Neutrophil (primary cell): ENCODE data around the gene FAM221B.

ENCODE experiments used
- H3K27ac ChIP-seq: fragments of 200-600 bp; sonication (generic); 2 replicates; pipeline ENCODE4 v1.5.1; 2016; ENCODE audit warnings: mild to moderate bottlenecking, moderate library complexity
- H3K27me3 ChIP-seq: fragments of 200-600 bp; sonication (generic); 2 replicates; pipeline ENCODE4 v1.6.0; 2016; ENCODE audit warnings: mild to moderate bottlenecking
- H3K36me3 ChIP-seq: fragments of 200-600 bp; sonication (generic); 2 replicates; pipeline ENCODE4 v1.5.1; 2017
- H3K4me1 ChIP-seq, 2 experiments: fragments of 200-600 bp in 1 of 2; sonication (generic) in 1 of 2; 1 replicate in 1 of 2; 2 replicates in 1 of 2; pipeline versions ENCODE4 v1.5.1 to v1.6.1; 2013 to 2016; ENCODE audit warnings: low read depth in 1 of 2, low read length in 1 of 2, mild to moderate bottlenecking in 1 of 2, moderate library complexity in 1 of 2; ENCODE audit not compliant: control insufficient read depth in 1 of 2, insufficient read depth in 1 of 2
- H3K4me3 ChIP-seq, 2 experiments: fragments of 200-600 bp in 1 of 2; sonication (generic) in 1 of 2; 1 replicate in 1 of 2; 2 replicates in 1 of 2; pipeline ENCODE4 v1.5.1; 2013 to 2016; ENCODE audit warnings: low read depth in 1 of 2, low read length in 1 of 2, mild to moderate bottlenecking in 1 of 2, moderate library complexity in 1 of 2
- H3K9me3 ChIP-seq: fragments of 200-600 bp; sonication (generic); 2 replicates; pipeline ENCODE4 v1.5.1; 2016
- TF ChIP-seq, protein P1 (sequence below): fragments of 200-600 bp; sonication (generic); IDR thresholded peaks from 2 replicates; pipeline ENCODE4 v1.5.1; 2016; ENCODE audit warnings: antibody characterized with exemption

Gene FAM221B

GRCh38 chr9:35856206-35856605, 27.7 kb upstream of the FAM221B start:
- peaks cover 100% of the 10 kb centered on the region for H3K27me3 ChIP-seq
- TF ChIP-seq, protein P1, sequence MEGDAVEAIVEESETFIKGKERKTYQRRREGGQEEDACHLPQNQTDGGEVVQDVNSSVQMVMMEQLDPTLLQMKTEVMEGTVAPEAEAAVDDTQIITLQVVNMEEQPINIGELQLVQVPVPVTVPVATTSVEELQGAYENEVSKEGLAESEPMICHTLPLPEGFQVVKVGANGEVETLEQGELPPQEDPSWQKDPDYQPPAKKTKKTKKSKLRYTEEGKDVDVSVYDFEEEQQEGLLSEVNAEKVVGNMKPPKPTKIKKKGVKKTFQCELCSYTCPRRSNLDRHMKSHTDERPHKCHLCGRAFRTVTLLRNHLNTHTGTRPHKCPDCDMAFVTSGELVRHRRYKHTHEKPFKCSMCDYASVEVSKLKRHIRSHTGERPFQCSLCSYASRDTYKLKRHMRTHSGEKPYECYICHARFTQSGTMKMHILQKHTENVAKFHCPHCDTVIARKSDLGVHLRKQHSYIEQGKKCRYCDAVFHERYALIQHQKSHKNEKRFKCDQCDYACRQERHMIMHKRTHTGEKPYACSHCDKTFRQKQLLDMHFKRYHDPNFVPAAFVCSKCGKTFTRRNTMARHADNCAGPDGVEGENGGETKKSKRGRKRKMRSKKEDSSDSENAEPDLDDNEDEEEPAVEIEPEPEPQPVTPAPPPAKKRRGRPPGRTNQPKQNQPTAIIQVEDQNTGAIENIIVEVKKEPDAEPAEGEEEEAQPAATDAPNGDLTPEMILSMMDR: no peak
- no peaks in the 10 kb centered on the region for H3K4me1 ChIP-seq
- H3K36me3 ChIP-seq: no peaks in the 10 kb centered on the region
- H3K4me3 ChIP-seq: no peak overlapping the region
- H3K27ac ChIP-seq: no peak overlapping the region
- H3K9me3 ChIP-seq: no peaks in the 10 kb centered on the region

DNA sequence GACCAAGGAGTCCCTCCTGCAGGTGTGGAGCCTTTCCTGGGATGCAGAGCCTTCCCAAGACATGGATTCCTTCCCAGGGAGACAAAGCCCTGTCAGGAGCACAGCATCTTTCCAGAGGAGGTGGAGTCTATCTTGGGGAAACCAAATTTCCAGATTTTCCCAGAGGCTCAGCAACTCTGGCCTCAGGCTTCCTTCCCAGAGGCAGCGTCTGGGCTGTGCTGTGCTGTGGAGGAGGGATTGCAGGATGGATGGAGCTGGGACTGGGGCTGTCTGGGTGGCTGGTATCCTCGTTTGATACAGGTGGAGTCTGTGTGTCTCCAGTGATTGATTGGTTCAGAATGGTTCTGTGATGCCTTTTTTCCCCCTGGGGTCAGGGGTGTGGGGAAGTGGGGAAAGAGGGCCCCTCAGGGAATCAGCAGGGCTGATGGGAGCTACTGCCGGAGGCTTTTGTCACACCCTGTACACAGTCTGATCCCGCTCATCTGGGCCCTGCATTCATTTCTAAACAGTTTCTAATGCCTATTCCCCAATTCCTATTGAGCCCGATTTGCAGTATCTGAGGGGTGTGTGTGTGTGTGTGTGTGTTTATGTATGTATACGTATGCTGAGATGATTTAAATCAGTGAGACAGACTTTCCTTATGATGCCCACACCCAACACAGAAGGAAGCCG, 25.7 kb upstream of the FAM221B start:
- H3K4me1 ChIP-seq: no peaks in the 10 kb centered on the region
- no peak overlapping the region for H3K4me3 ChIP-seq
- no peaks in the 10 kb centered on the region for H3K36me3 ChIP-seq
- H3K27ac ChIP-seq: no peak overlapping the region
- peaks cover 100% of the 10 kb centered on the region for H3K27me3 ChIP-seq
- TF ChIP-seq, protein P1: no peak
- H3K9me3 ChIP-seq: no peaks in the 10 kb centered on the region

- Histone ChIP-seq H3K4me1 (no peaks in the 10 kb centered on the region), H3K9me3 (no peaks in the 10 kb centered on the region), H3K36me3 (no peaks in the 10 kb centered on the region), H3K27ac (no peak overlapping the region), H3K4me3 (no peak overlapping the region), H3K27me3 (peaks cover 100% of the 10 kb centered on the region)
- TF ChIP-seq, protein P1: no peak
These were observed 24.6 kb upstream of the FAM221B start for GRCh38 chr9:35852876-35853865.

GRCh38 chr9:35852267-35852815, 23.8 kb upstream of the FAM221B start:
- no peaks in the 10 kb centered on the region for H3K36me3 ChIP-seq
- TF ChIP-seq, protein P1: no peak
- H3K9me3 ChIP-seq: no peaks in the 10 kb centered on the region
- no peaks in the 10 kb centered on the region for H3K4me1 ChIP-seq
- H3K4me3 ChIP-seq: no peak overlapping the region
- H3K27me3 ChIP-seq: peaks cover 100% of the 10 kb centered on the region
- H3K27ac ChIP-seq: no peak overlapping the region

- no peak overlapping the region for H3K4me3 ChIP-seq
- peaks cover 76% of the 10 kb centered on the region for H3K27me3 ChIP-seq
- no peaks in the 10 kb centered on the region for H3K9me3 ChIP-seq
- H3K4me1 ChIP-seq: peaks cover 38 to 41% of the 10 kb centered on the region in 2 experiments
- TF ChIP-seq, protein P1: no peak
- no peak overlapping the region for H3K27ac ChIP-seq
- no peaks in the 10 kb centered on the region for H3K36me3 ChIP-seq
These were observed 19.4 kb upstream of the FAM221B start for GRCh38 chr9:35847792-35848572.
